CD14-positive monocyte (primary cell): ENCODE results near the gene PPP1R9B. TPM values are rescaled to one million over a fixed set of nuclear protein-coding genes. Genes with fewer than 3 reads are reported as not detected.
A peak's percentile ranks its signal among the peaks of the same experiment; 100 is the strongest.

ENCODE experiments used
- DNase-seq, 3 donors: peaks; one replicate each; pipeline ENCODE4 v3.0.0-alpha.2; 2011 to 2022
- H2AFZ ChIP-seq: 2 replicates; pipeline ENCODE4 v1.6.0; 2012; ENCODE audit warnings: mild to moderate bottlenecking, low read depth, low read length, inconsistent platforms; ENCODE audit not compliant: insufficient read depth, poor library complexity, severe bottlenecking
- H3K27ac ChIP-seq, 2 donors: 1 replicate in 1 of 2; 2 replicates in 1 of 2; pipeline ENCODE4 v1.5.1; 2012 to 2013; ENCODE audit warnings: low read length in 2 of 2, control low read depth in 1 of 2, inconsistent platforms in 1 of 2, low read depth in 1 of 2, mild to moderate bottlenecking in 1 of 2
- H3K27me3 ChIP-seq, 2 donors: one replicate each; pipeline versions ENCODE4 v1.6.0 to v1.6.1; 2011 to 2013; ENCODE audit warnings: low read length in 2 of 2; ENCODE audit not compliant: control insufficient read depth in 2 of 2, insufficient read depth in 2 of 2
- H3K36me3 ChIP-seq, 2 donors: replicated peaks in 1 of 2; 1 replicate in 1 of 2; 2 replicates in 1 of 2; pipeline versions ENCODE4 v1.5.1 to v1.6.1; 2012 to 2013; ENCODE audit warnings: low read length in 2 of 2, control low read depth in 1 of 2, inconsistent platforms in 1 of 2, mild to moderate bottlenecking in 1 of 2; ENCODE audit not compliant: insufficient read depth in 2 of 2, control insufficient read depth in 1 of 2
- H3K4me1 ChIP-seq, 2 donors: 1 replicate in 1 of 2; 2 replicates in 1 of 2; pipeline versions ENCODE4 v1.5.1 to v1.6.1; 2012 to 2013; ENCODE audit warnings: low read length in 2 of 2, control low read depth in 1 of 2, inconsistent platforms in 1 of 2, mild to moderate bottlenecking in 1 of 2, moderate library complexity in 1 of 2; ENCODE audit not compliant: insufficient read depth in 2 of 2, control insufficient read depth in 1 of 2
- H3K4me2 ChIP-seq: replicated peaks from 2 replicates; pipeline ENCODE3; 2012; ENCODE audit warnings: low read length, moderate library complexity, mild to moderate bottlenecking; ENCODE audit not compliant: poor library complexity, severe bottlenecking; ENCODE audit errors: extremely low read depth
- H3K4me3 ChIP-seq, 3 experiments: fragments of 200-600 bp in 1 of 3; sonication (generic) in 1 of 3; replicated peaks in 1 of 3; 1 replicate in 2 of 3; 2 replicates in 1 of 3; pipeline ENCODE4 v1.5.1; 2011 to 2013; ENCODE audit warnings: low read length in 3 of 3, mild to moderate bottlenecking in 3 of 3, control low read depth in 2 of 3, low read depth in 2 of 3, inconsistent platforms in 1 of 3, moderate library complexity in 1 of 3
- H3K79me2 ChIP-seq: 2 replicates; pipeline ENCODE4 v1.6.0; 2012; ENCODE audit warnings: mild to moderate bottlenecking, control low read depth, inconsistent platforms, low read length, moderate library complexity; ENCODE audit not compliant: insufficient read depth
- H3K9ac ChIP-seq: 2 replicates; pipeline ENCODE4 v1.6.0; 2017; ENCODE audit warnings: low read length, mild to moderate bottlenecking; ENCODE audit not compliant: insufficient read depth, poor library complexity, severe bottlenecking
- H3K9me3 ChIP-seq, 2 donors: replicated peaks in 1 of 2; 1 replicate in 1 of 2; 2 replicates in 1 of 2; pipeline versions ENCODE4 v1.5.1 to v1.6.1; 2012 to 2013; ENCODE audit warnings: low read length in 2 of 2, control low read depth in 1 of 2; ENCODE audit not compliant: control insufficient read depth in 1 of 2, insufficient read depth in 1 of 2
- H4K20me1 ChIP-seq: 2 replicates; pipeline ENCODE4 v1.6.0; 2012; ENCODE audit warnings: mild to moderate bottlenecking, low read length, control low read depth, moderate library complexity; ENCODE audit not compliant: insufficient read depth
- H3K27ac Mint-ChIP-seq, 7 donors: one replicate each; pipeline ENCODE4 v1.8.0; 2020; ENCODE audit warnings: mild to moderate bottlenecking in 7 of 7, mixed read lengths in 7 of 7, moderate library complexity in 6 of 7, inconsistent platforms in 2 of 7
- H3K27me3 Mint-ChIP-seq, 3 donors: one replicate each; pipeline ENCODE4 v1.8.0; 2021 to 2022; ENCODE audit warnings: low read depth in 3 of 3, mild to moderate bottlenecking in 3 of 3, mixed read lengths in 3 of 3, moderate library complexity in 3 of 3, inconsistent platforms in 1 of 3
- H3K36me3 Mint-ChIP-seq, 2 donors: one replicate each; pipeline ENCODE4 v1.8.0; 2020; ENCODE audit warnings: mixed read lengths in 2 of 2, inconsistent platforms in 1 of 2, mild to moderate bottlenecking in 1 of 2
- H3K4me1 Mint-ChIP-seq: one replicate; pipeline ENCODE4 v1.8.0; 2020; ENCODE audit warnings: mild to moderate bottlenecking, mixed read lengths
- H3K4me3 Mint-ChIP-seq, 2 donors: one replicate each; pipeline ENCODE4 v1.8.0; 2020; ENCODE audit warnings: mild to moderate bottlenecking in 2 of 2, mixed read lengths in 2 of 2, moderate library complexity in 1 of 2
- H3K9me3 Mint-ChIP-seq, 7 donors: one replicate each; pipeline ENCODE4 v1.8.0; 2020 to 2022; ENCODE audit warnings: mixed read lengths in 7 of 7, mild to moderate bottlenecking in 6 of 7, moderate library complexity in 6 of 7, inconsistent platforms in 2 of 7
- WGBS: methylation state at CpG from one replicate; pipeline ENCODE4 v1.1.5; 2013; ENCODE audit warnings: missing lambda C conversion rate; ENCODE audit not compliant: insufficient coverage; 5-methylcytosine and 5-hydroxymethylcytosine counted together
- intact Hi-C, 2 donors: fragments of 100-400 bp; cut with micrococcal nuclease; formaldehyde crosslinking; loops; one replicate each; pipeline versions ENCODE4 v1.15.0 to v1.15.1; 2023
- polyA plus RNA-seq, 3 donors: library from polyadenylated mRNA; depleted of rRNA in 1 of 3; unstranded in 2 of 3; stranded (reverse) in 1 of 3; fragments of 300-500 nt in 2 of 3; fragments of >200 nt in 1 of 3; fragmentation: Illumina TruSeq in 2 of 3; gene quantifications; 1 replicate in 2 of 3; 2 replicates in 1 of 3; pipeline ENCODE4 v1.2.3, GENCODE V29; 2012 to 2021
- TF ChIP-seq, protein P1 (sequence below): fragments of 200-600 bp; IDR thresholded peaks from one replicate; pipeline ENCODE4 v1.8.0; 2022; ENCODE audit warnings: antibody characterized with exemption, mild to moderate bottlenecking

Gene PPP1R9B
- polyA plus RNA-seq, 3 donors: 0.61 to 86.9 (median 1.3) TPM

DNA sequence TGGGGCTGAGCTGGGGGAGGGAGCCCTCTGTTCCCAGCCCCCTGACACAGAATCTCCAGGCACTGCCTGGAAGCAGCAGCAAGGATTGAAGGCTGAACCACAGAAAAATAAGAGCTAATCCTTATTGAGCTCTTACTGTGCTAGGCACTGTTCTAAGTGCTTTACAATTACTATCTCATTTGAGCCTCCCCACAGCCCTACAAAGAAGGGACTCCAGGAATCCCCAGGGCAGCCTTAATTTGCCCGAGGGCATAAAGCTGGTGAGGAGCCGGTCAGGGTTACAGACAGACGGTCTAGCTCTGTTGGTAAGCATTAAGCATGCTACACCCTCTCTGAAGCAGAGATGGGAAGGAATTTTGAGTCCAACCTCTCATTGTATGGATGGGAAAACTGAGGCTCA lies 27.5 kb downstream of the PPP1R9B start:
- no peak for DNase-seq
- H3K27ac Mint-ChIP-seq: peak overlapping the region in 1 of 7 donors; percentile 17
- H3K79me2 ChIP-seq: no peaks in the 10 kb centered on the region
- H3K27ac ChIP-seq: no peak overlapping the region
- TF ChIP-seq, protein P1, sequence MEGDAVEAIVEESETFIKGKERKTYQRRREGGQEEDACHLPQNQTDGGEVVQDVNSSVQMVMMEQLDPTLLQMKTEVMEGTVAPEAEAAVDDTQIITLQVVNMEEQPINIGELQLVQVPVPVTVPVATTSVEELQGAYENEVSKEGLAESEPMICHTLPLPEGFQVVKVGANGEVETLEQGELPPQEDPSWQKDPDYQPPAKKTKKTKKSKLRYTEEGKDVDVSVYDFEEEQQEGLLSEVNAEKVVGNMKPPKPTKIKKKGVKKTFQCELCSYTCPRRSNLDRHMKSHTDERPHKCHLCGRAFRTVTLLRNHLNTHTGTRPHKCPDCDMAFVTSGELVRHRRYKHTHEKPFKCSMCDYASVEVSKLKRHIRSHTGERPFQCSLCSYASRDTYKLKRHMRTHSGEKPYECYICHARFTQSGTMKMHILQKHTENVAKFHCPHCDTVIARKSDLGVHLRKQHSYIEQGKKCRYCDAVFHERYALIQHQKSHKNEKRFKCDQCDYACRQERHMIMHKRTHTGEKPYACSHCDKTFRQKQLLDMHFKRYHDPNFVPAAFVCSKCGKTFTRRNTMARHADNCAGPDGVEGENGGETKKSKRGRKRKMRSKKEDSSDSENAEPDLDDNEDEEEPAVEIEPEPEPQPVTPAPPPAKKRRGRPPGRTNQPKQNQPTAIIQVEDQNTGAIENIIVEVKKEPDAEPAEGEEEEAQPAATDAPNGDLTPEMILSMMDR: no peak
- peaks cover 1% of the 10 kb centered on the region in 2 donors for H3K9me3 ChIP-seq
- no peaks in the 10 kb centered on the region for H3K36me3 ChIP-seq
- peaks cover 28 to 62% of the 10 kb centered on the region in 2 donors for H3K27me3 ChIP-seq
- peaks cover 12% of the 10 kb centered on the region for H3K4me1 Mint-ChIP-seq
- H3K27me3 Mint-ChIP-seq: peaks cover 83 to 87% (median 84%) of the 10 kb centered on the region in 3 donors
- H3K36me3 Mint-ChIP-seq: no peaks in the 10 kb centered on the region
- WGBS: 93% methylated on average over 2 of the region's 3 CpGs
- H3K4me2 ChIP-seq: no peak overlapping the region
- intact Hi-C loops: no loop called here
- no peak overlapping the region for H2AFZ ChIP-seq
- H3K9me3 Mint-ChIP-seq: peaks cover 0 to 12% (median 4%) of the 10 kb centered on the region in 7 donors
- H3K4me3 ChIP-seq: no peak overlapping the region
- H3K4me3 Mint-ChIP-seq: no peak overlapping the region
- H4K20me1 ChIP-seq: no peaks in the 10 kb centered on the region
- no peak overlapping the region for H3K9ac ChIP-seq
- peaks cover 7% of the 10 kb centered on the region in 2 donors for H3K4me1 ChIP-seq

DNA sequence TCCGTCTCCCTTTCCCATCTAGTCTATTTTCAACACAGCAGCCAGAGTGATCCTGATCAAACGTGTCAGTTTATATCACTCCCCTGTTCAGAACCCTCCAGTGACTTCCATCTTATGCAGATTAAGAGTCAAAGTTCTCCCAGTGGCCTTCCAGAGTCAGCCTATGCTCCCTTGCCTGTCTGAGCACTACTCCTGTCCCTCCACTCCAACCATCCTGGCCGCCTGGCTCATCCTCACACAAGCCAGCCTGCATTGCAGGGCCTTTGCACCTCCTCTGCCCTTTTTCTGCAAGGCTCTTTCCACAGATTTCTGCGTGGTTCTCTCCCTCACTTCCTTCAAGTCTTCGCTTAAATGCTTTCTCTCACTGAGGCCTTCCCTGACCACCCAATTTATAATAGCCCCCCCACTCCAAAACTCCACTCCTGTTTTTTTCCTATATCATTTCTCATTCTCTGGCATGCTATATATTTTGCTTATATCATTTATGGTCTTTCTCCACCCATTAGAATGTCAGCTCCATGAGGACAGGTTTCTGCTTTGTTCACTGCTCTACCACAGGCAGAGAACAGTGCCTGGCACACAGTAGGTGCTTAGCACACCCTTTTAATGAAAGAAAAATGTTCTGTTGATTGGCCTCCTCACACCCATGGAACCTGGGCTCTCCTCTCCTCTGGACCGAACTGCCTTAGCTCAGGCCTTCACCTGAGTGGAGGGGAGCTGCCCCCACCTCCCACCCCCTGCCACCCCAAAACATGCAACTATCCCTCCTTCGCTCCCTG lies 29.8 kb downstream of the PPP1R9B start:
- Mint-ChIP-seq H3K4me3 (no peak overlapping the region), H3K27ac (no peak overlapping the region)

More for the DNA sequence above, 29.8 kb downstream of the PPP1R9B start:
- TF ChIP-seq, protein P1: no peak
- H3K9ac ChIP-seq: no peak overlapping the region
- no peak overlapping the region for H3K4me2 ChIP-seq
- Mint-ChIP-seq H3K9me3 (peaks cover 0 to 12% (median 5%) of the 10 kb centered on the region in 7 donors), H3K4me1 (peaks cover 10% of the 10 kb centered on the region), H3K27me3 (peaks cover 84 to 88% (median 84%) of the 10 kb centered on the region in 3 donors), H3K36me3 (peaks cover 2 to 3% of the 10 kb centered on the region in 2 donors)
- peaks cover 37 to 70% of the 10 kb centered on the region in 2 donors for H3K27me3 ChIP-seq
- no peaks in the 10 kb centered on the region for H3K9me3 ChIP-seq
- no peaks in the 10 kb centered on the region for H3K79me2 ChIP-seq
- WGBS: 86% methylated on average over 4 of the region's 7 CpGs
- peaks cover 4 to 9% of the 10 kb centered on the region in 2 donors for H3K4me1 ChIP-seq
- intact Hi-C loops: no loop called here
- DNase-seq: no peak
- H3K27ac ChIP-seq: no peak overlapping the region
- no peak overlapping the region for H3K4me3 ChIP-seq
- no peak overlapping the region for H2AFZ ChIP-seq
- no peaks in the 10 kb centered on the region for H3K36me3 ChIP-seq
- H4K20me1 ChIP-seq: no peaks in the 10 kb centered on the region
